ENCODE measurements around the gene PIGN.

DNA sequence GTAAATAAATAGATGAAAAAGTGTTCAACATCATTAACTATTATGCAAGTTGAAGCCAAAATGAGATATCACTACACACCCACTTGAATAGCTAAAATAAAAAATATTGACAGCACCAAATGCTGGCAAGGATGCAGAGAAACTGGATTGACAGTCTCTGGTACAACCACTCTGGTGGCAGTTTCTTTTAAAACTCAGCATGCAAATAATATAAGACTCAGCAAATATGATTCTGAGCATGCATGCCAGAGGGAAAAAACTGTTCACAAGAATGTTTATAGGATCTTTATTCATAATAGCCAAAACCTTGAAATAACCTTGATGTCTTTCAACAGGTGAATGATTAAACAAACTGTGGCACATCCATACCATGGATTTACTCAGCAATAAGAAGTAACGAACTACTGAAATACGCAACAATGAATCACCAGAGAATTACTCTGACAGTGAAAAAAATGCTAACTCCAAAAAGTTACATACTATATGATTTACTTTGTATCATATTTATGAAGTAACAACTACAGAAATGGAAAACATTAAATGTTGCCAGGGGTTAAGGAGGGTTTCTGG is 131.8 kb downstream of the PIGN start:
- no peak for TF ChIP-seq CTCF (IDR thresholded peaks at IDR 0.05; ENCODE audit: control extremely low read depth in 1 of 3, insufficient read depth in 1 of 3, low read depth in 1 of 3, low read length in 3 of 3)
- TF ChIP-seq HDAC2 (IDR thresholded peaks at IDR 0.05; ENCODE audit: borderline replicate concordance in 1 of 2, low read depth in 2 of 2, low read length in 2 of 2) = no peak
- TF ChIP-seq GTF2F1 (IDR thresholded peaks at IDR 0.05; ENCODE audit: borderline replicate concordance, low read depth, low read length) = no peak
- no peak for TF ChIP-seq CEBPB (IDR thresholded peaks at IDR 0.05; ENCODE audit: low read depth, low read length)
- no peak for TF ChIP-seq POLR2AphosphoS5 (IDR thresholded peaks at IDR 0.05; ENCODE audit: low read depth, low read length)
- TF ChIP-seq TAF7 (optimal IDR thresholded peaks at IDR 0.05; ENCODE audit: borderline replicate concordance, low read depth, low read length) = no peak
- no peak for TF ChIP-seq EP300 (IDR thresholded peaks at IDR 0.05; ENCODE audit: borderline replicate concordance in 1 of 2, low read depth in 2 of 2, low read length in 2 of 2)
- TF ChIP-seq POU5F1 (IDR thresholded peaks at IDR 0.05; ENCODE audit: low read depth, low read length) = no peak
- no peak for TF ChIP-seq KDM1A (IDR thresholded peaks at IDR 0.05; ENCODE audit: borderline replicate concordance, low read length)

Measured in H1 (cell line).